GM19395 (cell line): ENCODE results near the gene CRAT.

Source experiments
- ATAC-seq: cut with Tn5 transposase; IDR thresholded peaks from one replicate; pipeline ENCODE4 v1.9.1; 2021; ENCODE audit warnings: mild to moderate bottlenecking, moderate library complexity; ENCODE audit not compliant: unreplicated experiment

The CRAT gene

DNA sequence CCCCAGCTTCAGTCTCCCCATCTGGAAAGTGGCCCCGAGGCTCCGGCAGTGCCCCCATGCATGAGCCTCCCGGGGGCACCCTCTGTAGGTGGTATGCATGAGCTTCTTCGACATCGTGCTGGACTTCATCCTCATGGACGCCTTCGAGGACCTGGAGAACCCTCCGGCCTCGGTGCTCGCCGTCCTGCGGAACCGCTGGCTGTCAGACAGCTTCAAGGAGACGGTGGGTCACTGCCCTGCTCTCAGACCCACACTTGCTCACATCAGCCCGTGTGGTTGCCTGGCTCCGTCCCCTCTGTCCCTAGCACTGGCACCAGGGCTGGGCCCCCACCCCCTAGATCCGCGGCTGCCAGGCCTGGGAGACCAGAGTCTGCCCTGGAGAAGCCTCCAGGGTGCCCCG is 42.5 kb downstream of the CRAT start:
- ATAC-seq: no peak

DNA sequence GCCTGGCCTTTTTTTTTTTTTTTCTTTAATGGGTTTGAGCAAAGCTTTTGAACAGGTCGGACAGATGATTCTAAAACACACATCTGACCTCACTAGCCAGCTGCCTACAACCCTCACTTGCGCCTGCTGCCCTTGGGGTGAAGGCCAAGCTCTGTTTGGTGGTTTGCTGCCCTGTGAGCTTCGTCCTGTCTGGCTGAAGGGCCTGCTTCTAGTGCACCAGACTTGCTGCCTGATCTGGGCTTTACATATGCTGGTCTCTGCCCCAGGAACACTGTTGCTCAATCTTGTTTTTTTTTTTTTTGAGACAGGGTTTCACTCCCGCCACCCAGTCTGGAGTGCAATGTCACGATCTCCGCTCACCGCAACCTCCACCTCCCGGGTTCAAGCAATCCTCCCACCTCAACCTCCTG is 46.1 kb downstream of the CRAT start:
- no peak for ATAC-seq

DNA sequence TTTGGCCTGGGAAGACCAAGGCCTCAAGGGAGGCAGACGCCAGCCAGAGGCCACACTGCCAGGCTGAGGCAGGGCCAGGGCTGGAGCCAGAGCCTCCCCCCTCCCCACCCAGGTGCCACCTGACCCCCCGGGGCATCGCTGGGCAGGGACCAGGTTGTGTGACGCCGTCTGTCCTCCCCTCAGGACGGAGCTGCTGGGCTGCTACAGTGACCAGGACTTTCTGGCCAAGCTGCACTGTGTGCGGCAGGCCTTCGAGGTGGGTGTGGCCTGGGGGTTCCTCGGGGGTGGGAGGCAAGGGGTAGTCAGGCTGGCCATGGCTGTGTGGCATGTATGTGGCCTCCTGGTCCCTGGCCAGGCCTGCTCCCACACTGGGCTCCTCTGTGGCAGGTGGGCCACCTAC is 47.5 kb downstream of the CRAT start:
- ATAC-seq: no peak

DNA sequence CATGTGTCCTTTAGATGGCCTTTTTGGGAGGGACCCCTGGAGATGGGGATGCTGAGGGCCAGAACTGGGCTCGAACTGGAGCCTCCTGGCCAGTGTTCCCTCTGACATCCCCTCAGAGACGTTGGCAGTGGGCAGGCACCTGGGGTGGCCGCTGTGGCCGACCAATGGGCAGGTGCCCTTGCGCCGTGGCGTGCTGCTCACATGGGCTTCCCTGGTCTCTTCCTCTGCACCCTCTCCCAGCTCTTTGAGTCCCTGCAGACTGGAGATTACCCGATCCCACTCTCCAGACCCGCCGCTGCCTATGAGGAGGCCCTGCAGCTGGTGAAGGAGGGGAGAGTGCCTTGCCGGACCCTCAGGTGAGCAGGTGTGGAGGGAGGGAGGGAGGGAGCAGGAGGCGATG is 49.6 kb downstream of the CRAT start:
- ATAC-seq: no peak

DNA sequence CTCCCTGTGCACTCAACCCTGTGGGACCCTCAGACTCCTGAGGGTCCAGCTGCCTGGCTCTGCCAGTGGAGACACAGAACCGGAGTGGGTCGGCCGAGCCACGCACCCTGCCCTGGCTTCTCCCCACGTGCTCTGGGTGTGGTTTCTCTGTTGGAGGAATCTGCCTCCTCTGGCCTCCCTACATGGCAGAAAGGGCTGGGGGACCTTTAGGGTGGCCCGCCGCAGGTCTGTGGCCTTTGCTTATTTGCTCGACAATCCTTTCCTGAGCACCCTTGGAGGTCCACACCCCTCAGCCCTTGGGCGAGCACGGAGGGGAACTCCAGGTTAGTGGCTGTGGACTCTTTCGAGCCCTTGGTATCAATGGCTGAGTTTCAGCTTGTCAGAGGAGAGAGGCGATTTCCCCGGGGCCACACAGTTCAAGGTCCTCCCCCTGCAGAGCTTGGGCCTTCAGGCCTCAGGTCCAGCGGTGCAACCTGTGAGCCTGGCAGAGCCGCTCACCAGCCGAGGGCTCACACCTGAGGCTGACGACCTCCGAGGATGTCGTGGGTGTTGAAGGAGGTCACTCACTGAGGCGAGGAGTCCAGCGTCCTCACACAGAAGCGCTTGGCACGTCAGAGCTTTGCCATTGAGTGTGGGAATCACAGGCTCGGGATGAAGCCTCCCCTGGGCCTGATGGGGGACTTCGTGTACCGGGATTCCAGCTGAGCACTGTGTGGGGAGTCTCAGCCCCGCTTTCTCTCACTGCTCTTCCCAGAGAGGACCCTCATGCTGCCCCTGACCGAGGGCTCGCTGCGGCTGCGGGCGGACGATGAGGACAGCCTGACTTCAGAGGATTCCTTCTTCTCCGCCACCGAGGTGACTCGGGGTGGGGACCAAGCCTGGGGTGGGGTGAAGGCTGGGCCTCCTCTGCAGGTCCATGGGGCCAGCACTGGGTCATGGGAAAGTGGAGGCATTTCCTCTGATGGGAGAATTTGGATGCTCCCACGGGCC is 50.5 kb downstream of the CRAT start:
- no peak for ATAC-seq

DNA sequence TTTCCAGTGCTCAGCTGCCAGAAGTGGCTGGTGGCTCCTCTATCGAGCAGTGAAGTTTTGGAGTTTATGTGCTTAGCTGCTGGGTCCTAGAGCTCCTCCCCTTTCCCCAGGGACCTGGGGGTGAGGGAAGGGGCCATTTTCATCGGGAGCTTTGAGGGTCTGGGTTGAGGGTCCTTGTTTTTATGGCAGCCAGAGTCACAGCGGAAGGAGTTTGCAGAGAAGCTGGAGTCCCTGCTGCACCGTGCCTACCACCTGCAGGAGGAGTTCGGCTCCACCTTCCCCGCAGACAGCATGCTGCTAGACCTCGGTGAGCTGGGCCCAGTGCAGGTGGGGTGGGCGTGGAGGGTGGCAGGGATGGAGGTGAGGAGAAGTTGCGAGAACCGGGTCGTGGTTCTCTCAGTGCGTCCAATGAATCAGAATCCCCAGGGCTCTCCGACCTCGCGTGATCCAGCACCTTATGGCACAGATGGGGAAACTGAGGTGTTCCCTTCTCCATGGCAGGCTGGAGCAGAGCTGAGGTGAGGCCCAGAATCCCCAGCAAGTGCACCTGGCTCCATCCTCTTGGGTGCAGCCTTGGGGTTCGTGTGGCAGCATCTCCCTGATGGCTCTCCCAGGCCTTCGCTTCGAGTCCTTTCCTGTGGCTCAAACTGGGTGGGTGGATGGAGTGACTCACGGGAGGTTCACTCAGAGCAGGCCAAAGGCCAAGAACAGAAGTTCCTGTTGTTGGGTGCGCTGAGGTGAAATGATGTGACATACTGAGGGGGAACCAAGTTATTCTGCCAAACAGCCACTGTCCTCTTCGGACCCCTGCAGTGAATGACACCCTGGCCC is 51.4 kb downstream of the CRAT start:
- ATAC-seq: no peak

DNA sequence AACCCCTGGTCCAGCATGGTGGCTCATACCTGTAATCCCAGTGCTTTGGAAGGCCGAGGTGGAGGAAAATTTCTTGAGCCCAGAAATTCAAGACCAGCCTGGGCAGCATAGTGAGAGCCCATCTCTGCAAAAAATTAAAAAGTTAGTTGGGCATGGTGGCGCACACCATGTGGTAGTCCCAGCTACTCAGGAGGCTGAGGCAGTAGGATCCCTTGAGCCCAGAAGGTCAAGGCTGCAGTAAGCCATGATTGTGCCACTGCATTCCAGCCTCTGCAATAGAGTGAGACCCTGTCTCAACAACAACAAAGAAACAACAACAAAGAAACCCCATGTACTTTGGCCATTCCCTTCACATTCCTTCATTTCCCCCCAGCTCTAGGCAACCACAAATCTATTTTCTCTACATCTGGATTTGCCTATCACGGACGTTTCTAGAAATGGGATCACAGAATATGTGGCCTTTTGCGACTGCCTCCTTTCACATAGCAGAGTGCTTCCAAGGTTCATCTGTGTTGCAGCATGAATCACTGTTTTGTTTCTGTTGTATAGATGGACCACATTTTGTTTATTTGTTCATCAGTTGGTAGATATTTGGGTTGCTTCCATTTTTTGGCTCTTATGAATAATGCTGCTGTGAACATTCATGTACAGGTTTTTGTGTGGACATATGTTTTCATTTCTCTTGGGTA is 56.3 kb downstream of the CRAT start:
- ATAC-seq: no peak

DNA sequence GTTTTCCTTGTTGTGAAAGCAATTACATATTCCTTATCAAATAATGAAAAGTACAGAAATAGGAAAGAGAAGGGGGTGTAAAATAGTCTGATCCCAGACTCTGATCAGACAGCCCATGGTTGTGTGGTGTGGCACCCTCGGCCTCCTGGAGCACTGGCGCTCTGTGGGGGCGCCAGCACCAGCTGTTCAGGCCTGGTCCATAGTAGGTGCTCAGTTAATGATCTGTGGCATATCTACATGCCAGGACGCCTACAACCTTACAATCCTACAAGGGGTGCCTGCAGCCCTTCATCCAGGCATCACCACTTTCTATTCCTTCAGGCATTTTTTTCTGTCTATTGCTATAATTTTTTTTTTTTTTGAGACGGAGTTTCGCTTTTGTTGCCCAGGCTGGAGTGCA is 57.6 kb downstream of the CRAT start:
- ATAC-seq: no peak

DNA sequence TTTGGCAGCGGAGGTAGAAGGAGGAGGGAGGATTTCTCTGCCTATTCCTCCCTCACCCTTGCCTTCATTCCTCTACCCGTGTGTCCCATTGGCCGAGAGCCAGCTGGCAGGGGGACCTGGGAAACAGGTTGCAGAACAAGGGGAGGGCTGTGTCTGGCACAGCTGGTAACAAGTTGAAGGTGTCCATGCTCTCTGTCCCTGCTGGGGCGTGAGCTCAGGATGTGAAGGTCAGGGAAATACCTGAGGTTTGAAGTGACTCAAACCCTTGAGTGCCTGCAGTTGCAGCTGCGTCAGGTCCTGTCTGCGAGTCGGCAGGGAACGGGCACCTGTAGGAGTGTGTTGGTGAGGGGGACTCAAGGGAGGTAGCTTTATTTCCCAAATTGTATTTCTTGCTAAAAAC is 58.0 kb downstream of the CRAT start:
- no peak for ATAC-seq
